Tibial artery (tissue), 4 donors: ENCODE measurements around the gene ASCC2.
A peak's percentile ranks its signal among the peaks of the same experiment; 100 is the strongest.

Source experiments
- DNase-seq, 2 donors: peaks; one replicate each; pipeline ENCODE4 v3.0.0-alpha.2; 2019
- H3K27ac ChIP-seq, 2 donors: fragments of 200-600 bp; sonication (generic) in 1 of 2; 1 replicate in 1 of 2; 2 replicates in 1 of 2; pipeline ENCODE4 v1.5.1; 2018 to 2019; ENCODE audit warnings: mild to moderate bottlenecking in 1 of 2
- H3K27me3 ChIP-seq, 2 donors: fragments of 200-600 bp; sonication (generic) in 1 of 2; one replicate each; pipeline versions ENCODE4 v1.5.1 to v1.6.0; 2016 to 2019
- H3K36me3 ChIP-seq, 3 donors: fragments of 200-600 bp; sonication (generic) in 2 of 3; one replicate each; pipeline ENCODE4 v1.5.1; 2016 to 2019; ENCODE audit warnings: mild to moderate bottlenecking in 2 of 3
- H3K4me1 ChIP-seq, 4 donors: fragments of 200-600 bp; sonication (generic) in 2 of 4; 1 replicate in 3 of 4; 2 replicates in 1 of 4; pipeline ENCODE4 v1.5.1; 2016 to 2019
- H3K4me3 ChIP-seq, 2 donors: fragments of 200-600 bp; sonication (generic) in 1 of 2; 1 replicate in 1 of 2; 2 replicates in 1 of 2; pipeline ENCODE4 v1.5.1; 2018 to 2019; ENCODE audit warnings: mild to moderate bottlenecking in 2 of 2
- H3K9me3 ChIP-seq, 3 donors: fragments of 200-600 bp; sonication (generic) in 1 of 3; one replicate each; pipeline ENCODE4 v1.5.1; 2016 to 2019
- intact Hi-C: fragments of 100-400 bp; cut with DNase I; formaldehyde crosslinking; loops from one replicate; pipeline ENCODE4 v1.15.0; 2023; ENCODE audit warnings: low total_unique reads
- TF ChIP-seq, protein P1 (sequence below), 2 experiments: fragments of 200-600 bp in 1 of 2; fragments of 450-650 bp in 1 of 2; IDR thresholded peaks; one replicate each; pipeline ENCODE4 v1.5.1; 2017 to 2019; ENCODE audit warnings: antibody characterized with exemption in 2 of 2, mild to moderate bottlenecking in 1 of 2, moderate library complexity in 1 of 2

ASCC2 gene

DNA sequence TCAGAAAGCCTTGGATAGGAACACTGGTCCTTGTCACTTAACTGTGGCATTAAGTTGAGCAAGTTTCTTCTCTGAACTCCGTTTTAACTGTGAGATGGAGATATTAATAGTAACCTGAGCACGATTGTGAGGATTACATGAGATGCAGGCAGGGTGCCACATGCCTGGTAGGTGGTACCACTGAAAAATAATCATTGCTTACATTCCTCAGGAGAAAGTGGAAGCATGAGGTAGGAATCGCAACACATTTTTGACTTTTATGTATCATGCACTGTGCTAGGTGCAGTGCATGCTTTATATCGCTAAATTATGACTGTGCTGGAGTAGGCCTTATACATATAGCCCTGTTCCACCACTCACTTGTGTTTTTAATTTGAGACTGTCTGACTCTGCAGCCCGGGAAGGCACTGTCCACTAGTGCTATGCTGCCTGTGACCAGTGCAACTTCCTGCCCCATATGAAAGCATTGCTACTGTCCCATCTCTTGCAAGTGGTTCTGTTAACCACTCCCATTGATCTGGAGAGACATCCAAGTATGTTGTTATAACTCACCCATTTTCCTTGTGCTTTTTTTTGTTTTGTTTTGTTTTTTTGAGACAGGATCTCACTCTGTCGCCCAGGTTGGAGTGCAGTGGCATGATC, 69.9 kb downstream of the ASCC2 start:
- Histone ChIP-seq H3K27me3 (no peaks in the 10 kb centered on the region), H3K27ac (peak overlapping the region; percentile 84 to 92), H3K36me3 (peaks cover 16 to 26% (median 22%) of the 10 kb centered on the region in 3 donors), H3K4me3 (peak overlapping the region; percentile 86 to 94), H3K9me3 (no peaks in the 10 kb centered on the region), H3K4me1 (peaks cover 0 to 27% (median 16%) of the 10 kb centered on the region in 4 donors)
- DNase-seq, result no peak
- intact Hi-C loops, result loop anchor here (5.0 kb wide), 1 partner anchor 69 kb away; the partner anchor contains the start of gene ASCC2
- TF ChIP-seq, protein P1, sequence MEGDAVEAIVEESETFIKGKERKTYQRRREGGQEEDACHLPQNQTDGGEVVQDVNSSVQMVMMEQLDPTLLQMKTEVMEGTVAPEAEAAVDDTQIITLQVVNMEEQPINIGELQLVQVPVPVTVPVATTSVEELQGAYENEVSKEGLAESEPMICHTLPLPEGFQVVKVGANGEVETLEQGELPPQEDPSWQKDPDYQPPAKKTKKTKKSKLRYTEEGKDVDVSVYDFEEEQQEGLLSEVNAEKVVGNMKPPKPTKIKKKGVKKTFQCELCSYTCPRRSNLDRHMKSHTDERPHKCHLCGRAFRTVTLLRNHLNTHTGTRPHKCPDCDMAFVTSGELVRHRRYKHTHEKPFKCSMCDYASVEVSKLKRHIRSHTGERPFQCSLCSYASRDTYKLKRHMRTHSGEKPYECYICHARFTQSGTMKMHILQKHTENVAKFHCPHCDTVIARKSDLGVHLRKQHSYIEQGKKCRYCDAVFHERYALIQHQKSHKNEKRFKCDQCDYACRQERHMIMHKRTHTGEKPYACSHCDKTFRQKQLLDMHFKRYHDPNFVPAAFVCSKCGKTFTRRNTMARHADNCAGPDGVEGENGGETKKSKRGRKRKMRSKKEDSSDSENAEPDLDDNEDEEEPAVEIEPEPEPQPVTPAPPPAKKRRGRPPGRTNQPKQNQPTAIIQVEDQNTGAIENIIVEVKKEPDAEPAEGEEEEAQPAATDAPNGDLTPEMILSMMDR (IDR thresholded peaks at IDR 0.05), result no peak

DNA sequence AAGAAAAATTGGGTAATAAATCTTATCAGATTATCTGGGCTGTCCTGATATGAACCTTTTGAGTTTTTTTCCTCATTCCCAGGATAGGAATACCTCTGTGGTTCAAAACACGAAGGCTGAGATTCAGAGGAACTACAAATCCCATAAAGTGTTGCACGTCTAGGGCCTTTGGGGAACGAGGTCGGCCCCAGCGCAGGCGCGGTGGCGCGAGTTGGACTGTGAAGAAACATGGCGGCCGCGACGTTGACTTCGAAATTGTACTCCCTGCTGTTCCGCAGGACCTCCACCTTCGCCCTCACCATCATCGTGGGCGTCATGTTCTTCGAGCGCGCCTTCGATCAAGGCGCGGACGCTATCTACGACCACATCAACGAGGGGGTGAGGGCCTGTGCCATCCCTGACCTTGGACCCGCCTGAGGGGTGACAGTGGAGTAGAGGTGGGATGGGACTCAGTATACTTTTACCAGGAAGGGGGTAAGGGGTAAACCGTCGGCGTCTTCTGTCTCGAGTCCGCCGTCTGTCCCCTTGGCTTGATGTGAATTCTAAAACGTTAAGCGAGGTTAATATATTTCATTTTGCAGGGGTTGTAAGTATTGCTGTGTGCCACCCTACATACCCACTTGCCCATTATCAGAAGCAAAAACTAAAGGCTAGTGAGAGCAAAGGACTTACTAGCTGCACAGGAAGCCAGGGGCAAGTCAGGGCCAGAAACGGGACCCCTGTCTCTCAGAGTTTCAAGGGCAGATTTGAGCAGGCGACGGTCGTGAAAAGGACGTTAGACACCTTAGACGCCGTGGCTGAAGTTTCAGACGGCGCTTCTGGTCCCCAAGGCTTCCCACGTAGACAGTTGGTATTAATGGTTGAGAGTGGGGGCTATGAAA, 70.7 kb downstream of the ASCC2 start, which contains the start of gene UQCR10:
Gene UQCR10, plus strand, starts transcription at position 199 of the 881 bp plus-strand sequence. Its CDS starts 30 bp downstream, at position 229.
- Histone ChIP-seq H3K4me3 (peak within 1 kb of the TSS; percentile 86 to 94), H3K4me1 (peaks cover 0 to 27% (median 16%) of the 10 kb centered on the region in 4 donors), H3K27ac (peak within 1 kb of the TSS; percentile 84 to 92), H3K27me3 (no peaks in the 10 kb centered on the region), H3K36me3 (peaks cover 16 to 26% (median 22%) of the 10 kb centered on the region in 3 donors), H3K9me3 (no peaks in the 10 kb centered on the region)
- peak; percentile 94 for DNase-seq
- intact Hi-C loops, result loop anchor here (5.0 kb wide), 1 partner anchor 70 kb away; the partner anchor contains the start of gene ASCC2
- TF ChIP-seq, protein P1 (IDR thresholded peaks at IDR 0.05), result no peak

DNA sequence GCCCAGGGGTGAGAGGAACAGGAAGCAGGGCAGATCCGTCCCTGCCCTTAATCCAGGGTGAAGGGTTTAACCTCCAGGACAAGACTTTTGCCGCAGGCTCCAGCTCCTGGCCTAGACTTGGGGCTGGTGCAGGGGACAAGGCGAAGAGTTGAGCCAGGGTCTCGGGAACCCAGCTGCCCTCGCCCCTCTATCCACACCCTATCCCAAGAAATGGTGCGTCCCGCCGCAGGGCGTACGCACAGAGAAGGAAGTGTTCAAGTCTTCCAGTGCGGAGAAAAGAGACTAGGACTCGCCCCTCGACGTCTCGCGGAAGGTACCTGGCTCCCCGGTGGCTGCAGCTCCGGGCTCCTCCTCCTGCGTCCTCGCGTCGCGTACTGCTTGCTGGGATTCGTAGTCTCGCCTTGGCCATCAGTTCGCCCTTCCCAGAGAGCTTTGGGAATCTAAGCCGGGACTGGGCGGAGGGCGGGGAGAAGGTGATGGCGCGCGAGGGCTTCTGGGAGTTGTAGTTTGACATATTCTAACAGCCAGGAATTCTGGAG, 71.4 kb downstream of the ASCC2 start, which contains the start of gene ZMAT5:
Gene ZMAT5, minus strand, starts transcription at position 376 of the 539 bp plus-strand sequence. CDS start 18,463 bp downstream, outside the sequence.
- no peaks in the 10 kb centered on the region for H3K9me3 ChIP-seq
- DNase-seq, result peak; percentile 95 to 97
- TF ChIP-seq, protein P1 (IDR thresholded peaks at IDR 0.05), result no peak
- intact Hi-C loops, result loop anchor here (5.0 kb wide), 1 partner anchor 71 kb away; the partner anchor contains the start of gene ASCC2
- peaks cover 16 to 26% (median 22%) of the 10 kb centered on the region in 3 donors for H3K36me3 ChIP-seq
- no peaks in the 10 kb centered on the region for H3K27me3 ChIP-seq
- peaks cover 0 to 27% (median 16%) of the 10 kb centered on the region in 4 donors for H3K4me1 ChIP-seq
- peak within 1 kb of the TSS; percentile 84 to 92 for H3K27ac ChIP-seq
- H3K4me3 ChIP-seq, result peak within 1 kb of the TSS; percentile 86 to 94

DNA sequence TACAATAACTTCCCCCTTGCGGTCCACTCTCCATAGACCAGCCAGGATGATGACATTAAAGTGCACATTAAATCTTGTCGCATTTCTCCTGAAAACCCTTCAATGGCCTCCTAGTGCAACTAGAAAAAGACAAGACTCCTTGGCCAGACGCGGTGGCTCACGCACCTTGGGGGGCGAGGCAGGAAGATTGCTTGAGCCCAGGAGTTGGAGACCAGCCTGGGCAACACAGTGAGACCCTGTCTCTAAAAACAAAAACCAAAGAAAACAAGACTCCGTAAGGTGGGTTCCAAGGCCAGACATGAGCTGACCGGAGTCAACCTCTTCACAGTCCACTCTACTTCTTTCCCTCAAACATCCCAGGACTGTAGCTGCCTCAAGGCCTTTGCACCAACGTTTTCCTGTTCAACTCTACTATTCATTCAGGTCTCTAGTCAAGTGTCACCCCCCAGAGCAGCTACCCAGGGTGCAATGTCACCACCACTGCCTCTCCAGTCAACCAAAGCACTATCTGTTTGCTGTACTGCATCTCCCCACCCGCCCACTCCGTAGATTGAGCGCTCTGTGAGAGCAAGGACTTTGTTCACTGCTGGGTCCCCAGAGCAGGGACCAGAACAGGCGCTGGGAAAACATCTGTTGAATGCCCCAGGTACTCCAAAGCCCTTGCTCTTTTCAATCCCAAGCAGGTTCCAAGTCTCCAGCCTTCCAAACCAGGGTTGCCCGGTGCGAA, 72.0 kb downstream of the ASCC2 start:
- no peaks in the 10 kb centered on the region for H3K9me3 ChIP-seq
- TF ChIP-seq, protein P1 (IDR thresholded peaks at IDR 0.05), result no peak
- H3K27ac ChIP-seq, result peak overlapping the region; percentile 84 to 92
- peaks cover 16 to 20% (median 16%) of the 10 kb centered on the region in 3 donors for H3K36me3 ChIP-seq
- no peak for DNase-seq
- peak overlapping the region; percentile 86 to 94 for H3K4me3 ChIP-seq
- H3K4me1 ChIP-seq, result peaks cover 0 to 27% (median 16%) of the 10 kb centered on the region in 4 donors
- intact Hi-C loops, result loop anchor here (5.0 kb wide), 1 partner anchor 71 kb away; the partner anchor contains the start of gene ASCC2
- no peaks in the 10 kb centered on the region for H3K27me3 ChIP-seq
